ENCODE measurements around the gene HHIP. TPM values are rescaled to one million over a fixed set of nuclear protein-coding genes. Genes with fewer than 3 reads are reported as not detected.

HHIP gene
- total and polyA plus RNA-seq, 2 donors (not counting 1 experiment from before 2014, with no cell fraction given), result under 0.01 to 0.59 TPM

- Histone ChIP-seq H3K4me3 (replicated peaks in 1 of 4; ENCODE audit: control extremely low read depth in 1 of 4, insufficient read depth in 1 of 4, low read depth in 3 of 4, low read length in 4 of 4) (no peak overlapping the region), H3K9ac (ENCODE audit: insufficient read depth, low read length) (no peak overlapping the region), H3K36me3 (ENCODE audit: control insufficient read depth, insufficient read depth, low read length) (no peaks in the 10 kb centered on the region), H3K4me1 (ENCODE audit: control insufficient read depth, extremely low read depth, insufficient read depth, low read length) (no peaks in the 10 kb centered on the region), H4K20me1 (ENCODE audit: control insufficient read depth, extremely low read depth, insufficient read depth, low read length) (no peaks in the 10 kb centered on the region), H3K79me2 (ENCODE audit: control insufficient read depth, insufficient read depth, low read length) (no peaks in the 10 kb centered on the region), H3K9me3 (ENCODE audit: control insufficient read depth, insufficient read depth, low read depth, low read length) (no peaks in the 10 kb centered on the region), H3K27me3 (ENCODE audit: control insufficient read depth, insufficient read depth, low read length) (no peaks in the 10 kb centered on the region), H3K4me2 (ENCODE audit: extremely low read depth, insufficient read depth, low read length) (no peak overlapping the region), H3K27ac (ENCODE audit: insufficient read depth, low read length) (no peak overlapping the region), H2AFZ (ENCODE audit: low read length) (no peak overlapping the region)
- no peak for TF ChIP-seq CTCF (conservative IDR thresholded peaks at IDR 0.05 in 1 of 2, IDR thresholded peaks at IDR 0.05 in 1 of 2; ENCODE audit: low read depth in 1 of 2, low read length in 2 of 2)
- TF ChIP-seq EZH2 (IDR thresholded peaks at IDR 0.05; ENCODE audit: low read length, missing control alignments), result no peak
- no peak for DNase-seq (ENCODE audit: low read depth in 2 of 2)
Observed at GRCh38 chr4:144658015-144658567, 12.1 kb downstream of the HHIP start.

DNA sequence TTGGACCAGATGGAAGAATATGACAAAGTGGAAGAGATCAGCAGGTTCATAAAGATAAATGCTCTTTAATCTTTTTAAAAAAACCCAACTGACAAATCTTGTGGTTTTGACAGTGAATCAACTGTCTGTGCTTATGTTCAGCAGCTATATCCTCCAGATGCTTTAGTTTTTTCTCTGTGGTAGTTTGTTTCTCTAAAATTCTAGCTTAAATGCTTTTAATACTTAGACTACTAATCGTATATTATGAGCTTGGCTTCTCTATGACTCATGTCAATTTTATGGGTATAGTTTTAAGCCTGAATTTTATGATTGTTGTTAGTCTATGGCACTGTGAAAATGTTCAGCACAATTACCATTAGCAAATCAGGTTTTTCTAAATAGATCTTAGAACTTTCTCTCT is 12.9 kb downstream of the HHIP start:
- no peaks in the 10 kb centered on the region for H3K36me3 ChIP-seq (ENCODE audit: control insufficient read depth, insufficient read depth, low read length)
- no peaks in the 10 kb centered on the region for H3K79me2 ChIP-seq (ENCODE audit: control insufficient read depth, insufficient read depth, low read length)
- no peaks in the 10 kb centered on the region for H3K27me3 ChIP-seq (ENCODE audit: control insufficient read depth, insufficient read depth, low read length)
- no peaks in the 10 kb centered on the region for H4K20me1 ChIP-seq (ENCODE audit: control insufficient read depth, extremely low read depth, insufficient read depth, low read length)
- H3K9ac ChIP-seq (ENCODE audit: insufficient read depth, low read length), result no peak overlapping the region
- no peak overlapping the region for H3K4me2 ChIP-seq (ENCODE audit: extremely low read depth, insufficient read depth, low read length)
- DNase-seq (ENCODE audit: low read depth in 2 of 2), result peak in 1 of 2 donors; percentile 82
- no peak for TF ChIP-seq EZH2 (IDR thresholded peaks at IDR 0.05; ENCODE audit: low read length, missing control alignments)
- TF ChIP-seq CTCF (conservative IDR thresholded peaks at IDR 0.05 in 1 of 2, IDR thresholded peaks at IDR 0.05 in 1 of 2; ENCODE audit: low read depth in 1 of 2, low read length in 2 of 2), result no peak
- no peaks in the 10 kb centered on the region for H3K4me1 ChIP-seq (ENCODE audit: control insufficient read depth, extremely low read depth, insufficient read depth, low read length)
- H3K9me3 ChIP-seq (ENCODE audit: control insufficient read depth, insufficient read depth, low read depth, low read length), result no peaks in the 10 kb centered on the region
- H3K4me3 ChIP-seq (replicated peaks in 1 of 4; ENCODE audit: control extremely low read depth in 1 of 4, insufficient read depth in 1 of 4, low read depth in 3 of 4, low read length in 4 of 4), result no peak overlapping the region
- no peak overlapping the region for H3K27ac ChIP-seq (ENCODE audit: insufficient read depth, low read length)
- H2AFZ ChIP-seq (ENCODE audit: low read length), result no peak overlapping the region

DNA sequence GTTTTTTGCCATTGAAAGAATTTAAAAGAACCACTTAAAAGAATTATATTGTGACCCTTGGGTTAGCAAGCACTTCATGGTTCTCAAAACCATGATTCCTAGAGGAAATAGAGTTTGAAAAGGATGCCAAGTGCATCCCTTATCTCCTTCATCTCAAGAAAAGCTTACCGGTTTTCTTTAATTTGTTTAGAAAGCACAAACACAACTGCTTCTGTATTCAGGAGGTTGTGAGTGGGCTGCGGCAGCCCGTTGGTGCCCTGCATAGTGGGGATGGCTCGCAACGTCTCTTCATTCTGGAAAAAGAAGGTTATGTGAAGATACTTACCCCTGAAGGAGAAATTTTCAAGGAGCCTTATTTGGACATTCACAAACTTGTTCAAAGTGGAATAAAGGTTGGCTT is 13.5 kb downstream of the HHIP start:
- Histone ChIP-seq H3K4me3 (replicated peaks in 1 of 4; ENCODE audit: control extremely low read depth in 1 of 4, insufficient read depth in 1 of 4, low read depth in 3 of 4, low read length in 4 of 4) (no peak overlapping the region), H3K27ac (ENCODE audit: insufficient read depth, low read length) (no peak overlapping the region), H4K20me1 (ENCODE audit: control insufficient read depth, extremely low read depth, insufficient read depth, low read length) (no peaks in the 10 kb centered on the region), H3K9me3 (ENCODE audit: control insufficient read depth, insufficient read depth, low read depth, low read length) (no peaks in the 10 kb centered on the region), H3K4me2 (ENCODE audit: extremely low read depth, insufficient read depth, low read length) (no peak overlapping the region), H3K9ac (ENCODE audit: insufficient read depth, low read length) (no peak overlapping the region), H3K36me3 (ENCODE audit: control insufficient read depth, insufficient read depth, low read length) (no peaks in the 10 kb centered on the region), H3K4me1 (ENCODE audit: control insufficient read depth, extremely low read depth, insufficient read depth, low read length) (no peaks in the 10 kb centered on the region), H3K27me3 (ENCODE audit: control insufficient read depth, insufficient read depth, low read length) (no peaks in the 10 kb centered on the region), H2AFZ (ENCODE audit: low read length) (no peak overlapping the region), H3K79me2 (ENCODE audit: control insufficient read depth, insufficient read depth, low read length) (no peaks in the 10 kb centered on the region)
- DNase-seq (ENCODE audit: low read depth in 2 of 2), result no peak
- no peak for TF ChIP-seq CTCF (conservative IDR thresholded peaks at IDR 0.05 in 1 of 2, IDR thresholded peaks at IDR 0.05 in 1 of 2; ENCODE audit: low read depth in 1 of 2, low read length in 2 of 2)
